GM19099 (cell line): ENCODE results near the gene ARHGAP12.

Experiments used
- POLR2A ChIP-seq: IDR thresholded peaks from 3 replicates; pipeline ENCODE4 v1.6.1; 2011; ENCODE audit warnings: low read depth; ENCODE audit not compliant: insufficient read length; ENCODE audit errors: extremely low read depth

Gene ARHGAP12

GRCh38 chr10:31928549-31929260 lies at the start of gene ARHGAP12:
Gene ARHGAP12, minus strand, starts transcription at chr10:31928831. Its CDS starts 19,976 bp downstream, at chr10:31908855.
- TF ChIP-seq POLR2A, result peak; percentile 78

GRCh38 chr10:31978156-31978483 lies 49.5 kb upstream of the ARHGAP12 start:
- TF ChIP-seq POLR2A, result no peak

DNA sequence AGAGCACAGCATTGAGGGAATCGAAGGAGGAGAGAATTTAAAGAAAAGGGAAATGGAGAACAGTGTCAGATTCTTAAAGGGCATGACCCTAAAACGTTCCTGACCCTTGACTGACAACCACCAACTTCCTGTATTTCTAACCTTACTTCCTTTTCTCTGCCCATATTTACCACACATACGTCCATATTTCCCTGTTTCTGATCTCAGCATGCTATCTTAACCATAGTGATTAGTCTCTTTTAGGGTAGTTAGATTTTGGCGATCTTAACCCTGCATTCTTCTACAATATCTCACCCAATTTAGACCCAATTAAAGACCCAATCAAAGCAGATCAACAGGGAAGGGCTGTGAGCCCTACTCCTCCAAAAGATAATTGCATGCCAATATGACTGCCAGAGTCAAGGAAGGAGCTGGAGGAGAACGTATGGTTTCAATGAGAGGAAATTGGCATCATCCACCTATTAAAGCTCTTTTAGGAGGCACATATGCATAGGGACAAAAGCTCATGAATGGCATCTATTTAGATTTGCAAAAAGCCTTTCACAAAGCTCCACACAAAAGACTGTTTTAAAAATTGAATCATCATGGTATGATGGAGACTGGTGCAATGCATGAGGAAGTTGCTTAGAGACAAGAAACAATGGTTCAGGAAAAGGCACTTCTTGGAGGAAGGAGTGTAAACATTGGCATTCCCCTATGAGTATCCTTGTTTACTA lies 49.0 kb upstream of the ARHGAP12 start:
- no peak for TF ChIP-seq POLR2A

GRCh38 chr10:31975157-31975765 lies 46.6 kb upstream of the ARHGAP12 start:
- no peak for TF ChIP-seq POLR2A

- TF ChIP-seq POLR2A, result no peak
Observed at GRCh38 chr10:31974434-31975124, 45.9 kb upstream of the ARHGAP12 start.

DNA sequence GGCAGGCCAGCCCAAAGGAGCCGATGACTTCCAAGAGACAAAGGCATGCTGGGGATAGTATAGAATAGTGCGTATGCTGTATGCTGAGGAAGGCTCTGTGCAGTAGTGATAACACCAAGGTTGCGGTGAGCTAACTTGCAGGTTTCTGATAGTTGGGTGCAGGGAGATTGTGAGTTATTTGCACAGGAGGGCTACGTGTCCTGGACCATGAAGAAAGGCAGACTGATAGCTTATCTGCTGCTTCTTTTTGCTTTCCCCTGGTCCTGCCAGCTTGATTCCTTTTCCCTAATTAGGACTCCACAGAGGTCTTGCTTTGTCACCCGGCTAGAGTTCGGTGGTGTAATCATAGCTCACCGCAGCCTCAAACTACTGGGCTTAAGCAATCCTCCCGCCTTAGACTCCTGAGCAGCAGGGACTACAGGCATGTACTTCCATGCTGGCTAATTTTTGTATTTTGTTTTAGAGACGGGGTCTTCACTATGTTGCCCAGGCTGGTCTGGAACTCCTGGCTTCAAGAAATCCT lies 43.9 kb upstream of the ARHGAP12 start:
- no peak for TF ChIP-seq POLR2A

DNA sequence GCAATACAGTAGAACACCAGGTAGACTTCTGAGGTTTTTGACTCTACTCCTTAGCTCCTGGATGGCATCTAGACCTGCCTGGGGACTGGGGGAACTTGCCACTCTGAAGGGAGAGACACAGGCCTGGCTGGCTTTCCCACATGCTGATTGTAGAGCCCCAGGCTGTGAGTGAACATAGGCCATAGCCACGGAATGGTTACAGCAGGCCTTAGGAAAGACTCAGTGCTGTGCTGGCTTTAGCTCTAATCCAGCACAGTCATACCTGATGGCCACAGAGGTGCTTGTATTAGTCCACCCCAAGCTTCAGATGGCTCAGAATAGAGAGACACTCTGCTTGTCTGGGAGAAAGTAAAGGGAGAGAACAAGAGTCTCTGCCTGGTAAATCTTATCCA lies 35.0 kb upstream of the ARHGAP12 start:
- TF ChIP-seq POLR2A, result no peak

GRCh38 chr10:31962826-31963588 lies 34.4 kb upstream of the ARHGAP12 start:
- TF ChIP-seq POLR2A, result no peak

- TF ChIP-seq POLR2A, result no peak
Observed at GRCh38 chr10:31961277-31962074, 32.8 kb upstream of the ARHGAP12 start.

DNA sequence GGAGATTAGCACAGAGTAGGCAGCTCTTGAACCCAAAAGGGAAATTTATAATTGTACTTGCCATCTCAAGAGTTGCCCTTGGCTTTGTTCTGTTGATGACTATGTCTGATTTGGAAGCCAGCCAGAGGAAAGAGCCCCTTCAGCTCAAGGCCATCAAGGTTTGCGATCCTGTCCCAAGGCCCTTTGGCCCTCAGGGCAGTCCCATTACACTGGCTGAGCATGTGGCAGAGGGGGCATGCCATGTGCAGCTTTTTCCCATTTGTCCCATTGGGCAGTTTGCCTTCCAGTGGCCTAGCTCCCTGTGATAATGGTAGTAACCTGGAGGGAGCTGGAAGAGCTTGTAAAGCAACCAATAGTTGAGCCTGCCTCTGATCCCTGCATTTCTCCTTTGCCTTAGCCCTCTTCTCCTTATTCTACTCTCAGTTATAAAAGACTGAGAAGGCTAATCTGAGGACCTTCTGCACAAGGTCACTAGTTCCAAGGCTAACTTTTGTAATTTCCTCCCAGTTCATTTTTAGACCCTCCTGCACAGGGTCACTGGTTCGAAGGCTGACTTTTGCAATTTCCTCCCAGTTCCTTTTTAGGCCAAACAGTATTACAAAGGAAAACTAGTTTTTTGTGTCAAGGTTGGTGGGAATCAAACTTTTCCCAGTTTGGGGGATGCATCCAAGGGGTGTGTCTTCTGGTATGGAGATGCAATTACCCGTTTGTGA lies 31.0 kb upstream of the ARHGAP12 start:
- TF ChIP-seq POLR2A, result no peak

- no peak for TF ChIP-seq POLR2A
Observed at GRCh38 chr10:31958856-31959255, 30.2 kb upstream of the ARHGAP12 start.

DNA sequence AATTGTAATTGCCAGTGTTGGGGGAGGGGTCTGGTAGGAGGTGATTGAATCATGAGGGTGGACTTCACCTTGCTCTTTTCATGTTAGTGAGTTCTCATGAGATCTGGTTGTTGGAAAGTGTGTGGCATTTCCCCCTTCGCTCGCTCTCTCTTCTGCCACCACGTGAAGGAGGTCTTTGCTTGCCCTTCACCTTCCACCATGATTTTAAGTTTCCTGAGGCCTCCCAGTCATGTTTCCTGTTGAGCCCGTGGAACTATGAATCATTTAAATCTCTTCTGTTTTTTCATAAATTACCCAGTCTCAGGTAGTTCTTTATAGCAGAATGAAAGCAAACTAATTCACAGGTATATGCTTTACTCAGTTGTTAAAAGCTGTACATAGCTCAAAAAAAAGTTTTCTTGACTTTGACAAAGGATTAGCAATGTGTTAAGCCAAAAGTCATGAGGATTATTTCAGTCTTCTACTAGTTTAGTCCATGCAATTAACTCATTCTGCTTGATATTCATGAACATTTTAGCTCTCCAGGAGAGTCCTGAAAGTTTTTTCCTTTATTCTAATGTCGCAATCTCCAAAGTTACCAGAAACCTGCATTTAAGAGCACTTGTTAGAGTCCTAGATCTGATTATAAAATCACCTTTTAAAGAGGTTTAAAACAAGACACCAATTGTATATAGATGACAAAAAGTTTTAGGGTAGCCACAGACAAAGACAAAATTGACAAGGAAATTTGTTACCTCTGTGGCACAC lies 27.7 kb upstream of the ARHGAP12 start:
- TF ChIP-seq POLR2A, result no peak

DNA sequence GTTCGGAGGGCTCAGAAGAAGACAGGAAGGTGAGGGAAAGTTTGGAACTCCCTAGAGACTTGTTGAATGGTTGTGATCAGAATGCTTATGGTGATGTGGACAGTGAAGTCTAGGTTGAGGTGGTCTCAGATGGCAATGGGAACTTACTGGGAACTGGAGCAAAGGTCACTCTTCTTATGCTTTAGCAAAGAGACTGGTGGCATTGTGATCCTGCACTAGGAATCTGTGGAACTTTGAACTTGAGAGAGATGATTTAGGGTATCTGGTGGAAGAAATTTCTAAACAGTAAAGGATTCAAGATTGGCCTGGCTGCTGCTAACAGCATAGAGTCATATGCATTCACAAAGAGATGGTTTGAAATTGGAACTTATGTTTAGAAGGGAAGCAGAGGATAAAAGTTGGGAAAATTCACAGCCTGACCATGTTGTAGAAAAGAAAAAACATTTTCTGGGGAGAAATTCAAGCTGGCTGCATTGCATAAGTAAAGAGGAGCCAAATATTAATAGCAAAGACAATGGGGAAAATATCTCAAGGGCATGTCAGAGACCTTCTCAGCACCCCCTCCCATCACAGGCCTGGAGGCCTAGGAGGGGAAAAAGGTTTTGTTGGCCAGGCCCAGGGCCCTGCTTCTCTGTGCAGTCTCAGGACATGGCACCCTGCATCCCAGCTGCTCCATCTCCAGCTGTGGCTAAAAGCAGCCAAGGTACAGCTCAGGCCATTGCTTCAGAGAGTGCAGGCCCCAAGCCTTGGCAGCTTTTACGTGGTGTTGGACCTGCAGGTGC lies 26.0 kb upstream of the ARHGAP12 start:
- no peak for TF ChIP-seq POLR2A
